ENCODE measurements around the gene GDF7. TPM values are rescaled to one million over a fixed set of nuclear protein-coding genes. Genes with fewer than 3 reads are reported as not detected.

GDF7 gene
- total and polyA plus RNA-seq, 4 donors = 0.89 to 7.2 (median 3.3) TPM

DNA sequence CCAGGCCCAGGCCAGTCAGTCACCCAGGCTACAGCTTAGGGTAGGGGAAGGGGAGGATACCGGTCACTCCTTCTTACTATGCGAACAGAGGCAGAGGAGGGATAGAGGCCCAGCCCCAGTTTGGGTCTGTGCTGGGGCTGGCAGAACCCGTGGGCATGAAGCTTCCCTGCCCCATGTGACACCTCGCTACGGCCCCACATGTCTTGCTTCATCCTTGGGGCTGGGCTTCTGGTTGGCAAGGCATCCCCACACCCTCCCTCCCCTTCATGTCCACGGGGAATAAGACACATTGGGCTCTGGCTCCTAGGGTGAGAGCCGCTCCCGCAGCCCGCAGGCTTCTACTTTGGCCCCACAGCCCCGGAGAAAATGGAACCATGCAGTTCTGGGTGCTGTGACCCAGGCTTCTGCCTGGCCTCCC is 48.5 kb upstream of the GDF7 start:
- Histone ChIP-seq H3K9me3 (ENCODE audit: control insufficient read depth in 4 of 4, low read length in 3 of 4) (no peaks in the 10 kb centered on the region), H3K27me3 (ENCODE audit: control insufficient read depth in 4 of 4, insufficient read depth in 4 of 4, low read length in 3 of 4) (no peaks in the 10 kb centered on the region), H3K4me1 (ENCODE audit: control insufficient read depth in 4 of 4, insufficient read depth in 4 of 4, low read length in 3 of 4) (peaks cover 8 to 33% (median 23%) of the 10 kb centered on the region in 4 donors), H3K36me3 (ENCODE audit: control insufficient read depth in 4 of 4, insufficient read depth in 3 of 4, low read depth in 1 of 4, low read length in 3 of 4) (peaks cover 0 to 14% (median 7%) of the 10 kb centered on the region in 4 donors), H3K27ac (ENCODE audit: low read depth in 1 of 2, low read length in 2 of 2) (peak overlapping the region; percentile 79 to 81), H3K9ac (ENCODE audit: low read depth in 1 of 2, low read length in 2 of 2) (peak overlapping the region; percentile 38 to 48), H3K4me3 (ENCODE audit: low read depth in 1 of 3, low read length in 3 of 3) (no peak overlapping the region)
- 63% methylated on average over 10 of the region's 10 CpGs for WGBS
- no peak for DNase-seq (ENCODE audit: low spot score)
- TF ChIP-seq REST (IDR thresholded peaks at IDR 0.05) = no peak
- TF ChIP-seq, protein P1, sequence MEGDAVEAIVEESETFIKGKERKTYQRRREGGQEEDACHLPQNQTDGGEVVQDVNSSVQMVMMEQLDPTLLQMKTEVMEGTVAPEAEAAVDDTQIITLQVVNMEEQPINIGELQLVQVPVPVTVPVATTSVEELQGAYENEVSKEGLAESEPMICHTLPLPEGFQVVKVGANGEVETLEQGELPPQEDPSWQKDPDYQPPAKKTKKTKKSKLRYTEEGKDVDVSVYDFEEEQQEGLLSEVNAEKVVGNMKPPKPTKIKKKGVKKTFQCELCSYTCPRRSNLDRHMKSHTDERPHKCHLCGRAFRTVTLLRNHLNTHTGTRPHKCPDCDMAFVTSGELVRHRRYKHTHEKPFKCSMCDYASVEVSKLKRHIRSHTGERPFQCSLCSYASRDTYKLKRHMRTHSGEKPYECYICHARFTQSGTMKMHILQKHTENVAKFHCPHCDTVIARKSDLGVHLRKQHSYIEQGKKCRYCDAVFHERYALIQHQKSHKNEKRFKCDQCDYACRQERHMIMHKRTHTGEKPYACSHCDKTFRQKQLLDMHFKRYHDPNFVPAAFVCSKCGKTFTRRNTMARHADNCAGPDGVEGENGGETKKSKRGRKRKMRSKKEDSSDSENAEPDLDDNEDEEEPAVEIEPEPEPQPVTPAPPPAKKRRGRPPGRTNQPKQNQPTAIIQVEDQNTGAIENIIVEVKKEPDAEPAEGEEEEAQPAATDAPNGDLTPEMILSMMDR (IDR thresholded peaks at IDR 0.05; ENCODE audit: low read depth, low read length, missing input control) = no peak
- no peak for TF ChIP-seq GABPA (IDR thresholded peaks at IDR 0.05 in 1 of 2, conservative IDR thresholded peaks at IDR 0.05 in 1 of 2)
- TF ChIP-seq FOXA2 (IDR thresholded peaks at IDR 0.05) = no peak
- TF ChIP-seq, protein P2, sequence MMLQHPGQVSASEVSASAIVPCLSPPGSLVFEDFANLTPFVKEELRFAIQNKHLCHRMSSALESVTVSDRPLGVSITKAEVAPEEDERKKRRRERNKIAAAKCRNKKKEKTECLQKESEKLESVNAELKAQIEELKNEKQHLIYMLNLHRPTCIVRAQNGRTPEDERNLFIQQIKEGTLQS (IDR thresholded peaks at IDR 0.05) = no peak
- TF ChIP-seq, protein P3, sequence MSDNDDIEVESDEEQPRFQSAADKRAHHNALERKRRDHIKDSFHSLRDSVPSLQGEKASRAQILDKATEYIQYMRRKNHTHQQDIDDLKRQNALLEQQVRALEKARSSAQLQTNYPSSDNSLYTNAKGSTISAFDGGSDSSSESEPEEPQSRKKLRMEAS (IDR thresholded peaks at IDR 0.05) = no peak
- TF ChIP-seq EGR1 (IDR thresholded peaks at IDR 0.05; ENCODE audit: low read depth in 2 of 2) = no peak
- TF ChIP-seq FOXA1 (IDR thresholded peaks at IDR 0.05) = no peak
- no peak for TF ChIP-seq YY1 (IDR thresholded peaks at IDR 0.05)
- no peak for TF ChIP-seq NR2F2 (IDR thresholded peaks at IDR 0.05)
- no peak for TF ChIP-seq JUND (IDR thresholded peaks at IDR 0.05)
- TF ChIP-seq SP1 (IDR thresholded peaks at IDR 0.05) = no peak
- TF ChIP-seq ZBTB33 (IDR thresholded peaks at IDR 0.05) = no peak
- no peak for TF ChIP-seq HNF4A (conservative IDR thresholded peaks at IDR 0.05)
- no peak for TF ChIP-seq RXRA (IDR thresholded peaks at IDR 0.05)
- no peak for TF ChIP-seq TAF1 (conservative IDR thresholded peaks at IDR 0.05)
- TF ChIP-seq RAD21 (IDR thresholded peaks at IDR 0.05) = no peak
